Ascending aorta (tissue), 2 donors: ENCODE data around the gene TCOF1. TPM values are rescaled to one million over a fixed set of nuclear protein-coding genes. Genes with fewer than 3 reads are reported as not detected.

Source experiments
- DNase-seq, 2 donors: peaks; one replicate each; pipeline ENCODE4 v3.0.0-alpha.2; 2019; ENCODE audit warnings: low spot score in 2 of 2
- H3K27ac ChIP-seq, 2 donors: fragments of 200-600 bp; sonication (generic); one replicate each; pipeline ENCODE4 v1.5.1; 2016 to 2017; ENCODE audit warnings: mild to moderate bottlenecking in 1 of 2
- H3K27me3 ChIP-seq: fragments of 200-600 bp; sonication (generic); one replicate; pipeline ENCODE4 v1.5.1; 2017
- H3K36me3 ChIP-seq, 2 donors: fragments of 200-600 bp; sonication (generic); one replicate each; pipeline ENCODE4 v1.5.1; 2016
- H3K4me1 ChIP-seq, 2 donors: fragments of 200-600 bp; sonication (generic); one replicate each; pipeline ENCODE4 v1.5.1; 2016 to 2017; ENCODE audit warnings: mild to moderate bottlenecking in 1 of 2
- H3K4me3 ChIP-seq, 2 donors: fragments of 200-600 bp; sonication (generic); one replicate each; pipeline ENCODE4 v1.5.1; 2016 to 2017; ENCODE audit warnings: mild to moderate bottlenecking in 1 of 2
- H3K9me3 ChIP-seq, 2 donors: fragments of 200-600 bp; sonication (generic); one replicate each; pipeline ENCODE4 v1.5.1; 2016
- intact Hi-C: fragments of 100-400 bp; cut with DNase I; formaldehyde crosslinking; loops from one replicate; pipeline ENCODE4 v1.15.1; 2023
- total RNA-seq: library from RNA; depleted of rRNA; stranded (reverse); fragments of >200 nt; gene quantifications from one replicate; pipeline ENCODE4 v1.1.0, GENCODE V29; 2016
- TF ChIP-seq, protein P1 (sequence below), 3 experiments: fragments of 200-600 bp in 2 of 3; fragments of 450-650 bp in 1 of 3; sonication (generic) in 2 of 3; IDR thresholded peaks; one replicate each; pipeline ENCODE4 v1.5.1; 2016 to 2019; ENCODE audit warnings: antibody characterized with exemption in 3 of 3, mild to moderate bottlenecking in 1 of 3, moderate library complexity in 1 of 3

The TCOF1 gene
- total RNA-seq, 1 donor from 2014 or later, result 31.4 TPM

- Histone ChIP-seq H3K4me3 (no peak overlapping the region), H3K27me3 (no peaks in the 10 kb centered on the region), H3K4me1 (no peaks in the 10 kb centered on the region), H3K27ac (no peak overlapping the region), H3K9me3 (no peaks in the 10 kb centered on the region), H3K36me3 (peaks cover 63 to 89% of the 10 kb centered on the region in 2 donors)
- DNase-seq, result no peak
- TF ChIP-seq, protein P1, sequence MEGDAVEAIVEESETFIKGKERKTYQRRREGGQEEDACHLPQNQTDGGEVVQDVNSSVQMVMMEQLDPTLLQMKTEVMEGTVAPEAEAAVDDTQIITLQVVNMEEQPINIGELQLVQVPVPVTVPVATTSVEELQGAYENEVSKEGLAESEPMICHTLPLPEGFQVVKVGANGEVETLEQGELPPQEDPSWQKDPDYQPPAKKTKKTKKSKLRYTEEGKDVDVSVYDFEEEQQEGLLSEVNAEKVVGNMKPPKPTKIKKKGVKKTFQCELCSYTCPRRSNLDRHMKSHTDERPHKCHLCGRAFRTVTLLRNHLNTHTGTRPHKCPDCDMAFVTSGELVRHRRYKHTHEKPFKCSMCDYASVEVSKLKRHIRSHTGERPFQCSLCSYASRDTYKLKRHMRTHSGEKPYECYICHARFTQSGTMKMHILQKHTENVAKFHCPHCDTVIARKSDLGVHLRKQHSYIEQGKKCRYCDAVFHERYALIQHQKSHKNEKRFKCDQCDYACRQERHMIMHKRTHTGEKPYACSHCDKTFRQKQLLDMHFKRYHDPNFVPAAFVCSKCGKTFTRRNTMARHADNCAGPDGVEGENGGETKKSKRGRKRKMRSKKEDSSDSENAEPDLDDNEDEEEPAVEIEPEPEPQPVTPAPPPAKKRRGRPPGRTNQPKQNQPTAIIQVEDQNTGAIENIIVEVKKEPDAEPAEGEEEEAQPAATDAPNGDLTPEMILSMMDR (IDR thresholded peaks at IDR 0.05), result no peak
- intact Hi-C loops, result no loop called here
Measured at GRCh38 chr5:150394131-150394530, 36.6 kb downstream of the TCOF1 start.

DNA sequence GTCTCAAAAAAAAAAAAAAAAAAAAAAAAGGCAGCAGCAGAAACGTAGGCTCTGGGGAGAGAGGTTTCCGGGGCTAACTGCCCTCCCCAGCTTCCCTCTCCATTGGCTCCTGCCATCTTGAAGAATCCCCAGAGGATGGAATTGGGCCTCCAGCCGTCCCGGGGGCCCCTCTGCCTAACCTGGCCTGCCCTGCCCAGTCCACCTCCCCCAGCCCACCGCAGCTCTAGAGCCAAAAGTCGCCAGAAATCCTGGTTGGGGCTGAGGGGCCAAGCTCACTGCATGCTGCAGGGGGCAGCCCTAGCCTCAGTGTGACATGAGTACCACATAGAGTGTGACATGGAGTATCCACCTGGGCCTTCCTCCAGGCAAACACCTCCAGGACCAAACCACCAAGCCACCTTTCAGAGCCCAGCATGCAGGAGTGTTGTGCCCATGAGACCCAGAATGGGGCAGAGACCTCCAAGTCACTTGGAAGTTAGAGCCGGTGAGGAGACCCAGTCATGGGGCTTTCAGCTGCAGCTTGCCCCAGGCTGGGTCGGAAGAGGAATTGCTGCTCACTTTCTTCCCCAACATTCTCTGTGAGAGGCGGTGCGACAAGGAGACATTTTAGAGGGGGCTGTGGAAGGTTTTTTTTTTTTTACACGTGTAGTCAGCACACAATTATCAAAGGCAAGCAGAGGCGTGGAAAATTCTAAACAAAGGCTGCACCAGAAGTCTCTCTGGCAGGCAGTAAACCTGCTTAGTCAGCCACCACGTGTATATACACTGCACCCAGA lies 37.6 kb downstream of the TCOF1 start:
- intact Hi-C loops, result loop anchor here (5.0 kb wide), 1 partner anchor 42 kb away; no protein-coding TSS in a partner anchor
- H3K9me3 ChIP-seq, result no peaks in the 10 kb centered on the region
- H3K27ac ChIP-seq, result no peak overlapping the region
- no peak for DNase-seq
- H3K4me3 ChIP-seq, result no peak overlapping the region
- TF ChIP-seq, protein P1 (IDR thresholded peaks at IDR 0.05), result no peak
- no peaks in the 10 kb centered on the region for H3K4me1 ChIP-seq
- H3K27me3 ChIP-seq, result no peaks in the 10 kb centered on the region
- H3K36me3 ChIP-seq, result peaks cover 59 to 89% of the 10 kb centered on the region in 2 donors

- H3K4me1 ChIP-seq, result no peaks in the 10 kb centered on the region
- no peak overlapping the region for H3K27ac ChIP-seq
- peaks cover 60 to 89% of the 10 kb centered on the region in 2 donors for H3K36me3 ChIP-seq
- no peak for DNase-seq
- no peaks in the 10 kb centered on the region for H3K9me3 ChIP-seq
- no peak overlapping the region for H3K4me3 ChIP-seq
- intact Hi-C loops, result loop anchor here (5.0 kb wide), 1 partner anchor 42 kb away; no protein-coding TSS in a partner anchor
- TF ChIP-seq, protein P1 (IDR thresholded peaks at IDR 0.05), result no peak
- no peaks in the 10 kb centered on the region for H3K27me3 ChIP-seq
Measured at GRCh38 chr5:150395688-150395975, 38.1 kb downstream of the TCOF1 start.

DNA sequence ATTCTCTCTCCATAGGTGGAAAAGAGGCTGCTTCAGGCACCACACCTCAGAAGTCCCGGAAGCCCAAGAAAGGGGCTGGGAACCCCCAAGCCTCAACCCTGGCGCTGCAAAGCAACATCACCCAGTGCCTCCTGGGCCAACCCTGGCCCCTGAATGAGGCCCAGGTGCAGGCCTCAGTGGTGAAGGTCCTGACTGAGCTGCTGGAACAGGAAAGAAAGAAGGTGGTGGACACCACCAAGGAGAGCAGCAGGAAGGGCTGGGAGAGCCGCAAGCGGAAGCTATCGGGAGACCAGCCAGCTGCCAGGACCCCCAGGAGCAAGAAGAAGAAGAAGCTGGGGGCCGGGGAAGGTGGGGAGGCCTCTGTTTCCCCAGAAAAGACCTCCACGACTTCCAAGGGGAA lies 38.8 kb downstream of the TCOF1 start:
- intact Hi-C loops, result loop anchor here (5.0 kb wide), 1 partner anchor 41 kb away; no protein-coding TSS in a partner anchor
- Histone ChIP-seq H3K9me3 (no peaks in the 10 kb centered on the region), H3K36me3 (peaks cover 56 to 89% of the 10 kb centered on the region in 2 donors), H3K4me3 (no peak overlapping the region), H3K4me1 (no peaks in the 10 kb centered on the region), H3K27ac (no peak overlapping the region), H3K27me3 (no peaks in the 10 kb centered on the region)
- DNase-seq, result no peak
- TF ChIP-seq, protein P1 (IDR thresholded peaks at IDR 0.05), result no peak

- peaks cover 46 to 87% of the 10 kb centered on the region in 2 donors for H3K36me3 ChIP-seq
Measured at GRCh38 chr5:150397146-150397781, 39.8 kb downstream of the TCOF1 start.

More at GRCh38 chr5:150397146-150397781, 39.8 kb downstream of the TCOF1 start:
- H3K9me3 ChIP-seq, result no peaks in the 10 kb centered on the region
- no peak overlapping the region for H3K27ac ChIP-seq
- DNase-seq, result no peak
- no peaks in the 10 kb centered on the region for H3K4me1 ChIP-seq
- TF ChIP-seq, protein P1 (IDR thresholded peaks at IDR 0.05), result no peak
- H3K27me3 ChIP-seq, result no peaks in the 10 kb centered on the region
- no peak overlapping the region for H3K4me3 ChIP-seq
- intact Hi-C loops, result loop anchor here (5.0 kb wide), 1 partner anchor 40 kb away; no protein-coding TSS in a partner anchor
